Muscle of leg (tissue), 11 donors: ENCODE data around the gene MBOAT2. TPM values are rescaled to one million over a fixed set of nuclear protein-coding genes. Genes with fewer than 3 reads are reported as not detected.

Experiments
- DNase-seq: peaks from one replicate; pipeline ENCODE4 v3.0.0; 2013
- H3K27ac ChIP-seq: one replicate; pipeline ENCODE4 v1.5.1; 2013; ENCODE audit warnings: mild to moderate bottlenecking, low read length, control low read depth
- H3K27me3 ChIP-seq: one replicate; pipeline ENCODE4 v1.6.1; 2013; ENCODE audit warnings: low read length; ENCODE audit not compliant: control insufficient read depth, insufficient read depth
- H3K36me3 ChIP-seq: one replicate; pipeline ENCODE4 v1.6.1; 2013; ENCODE audit warnings: low read length; ENCODE audit not compliant: control insufficient read depth, insufficient read depth
- H3K4me1 ChIP-seq: one replicate; pipeline ENCODE4 v1.6.1; 2013; ENCODE audit warnings: low read length; ENCODE audit not compliant: control insufficient read depth, insufficient read depth
- H3K4me3 ChIP-seq: one replicate; pipeline ENCODE4 v1.5.1; 2013; ENCODE audit warnings: low read length, control low read depth
- H3K9me3 ChIP-seq: replicated peaks from 2 replicates; pipeline ENCODE4 v1.6.1; 2013; ENCODE audit warnings: low read depth, low read length; ENCODE audit not compliant: control insufficient read depth
- WGBS: methylation state at CpG from one replicate; pipeline ENCODE4 v1.1.5; 2013; ENCODE audit warnings: missing lambda C conversion rate; ENCODE audit not compliant: insufficient coverage; 5-methylcytosine and 5-hydroxymethylcytosine counted together
- polyA plus RNA-seq, 8 donors: library from polyadenylated mRNA; unstranded; fragments of 120-200 nt; gene quantifications; one replicate each; pipeline versions ENCODE4 v1.2.1 to v1.2.3, GENCODE V29; 2013; ENCODE audit warnings: inconsistent platforms in 1 of 8, low replicate concordance in 1 of 8; ENCODE audit not compliant: insufficient read length in 8 of 8, insufficient read depth in 1 of 8
- total RNA-seq: library from RNA; stranded (reverse); fragments of 120-200 nt; gene quantifications from one replicate; pipeline ENCODE4 v1.2.4, GENCODE V29; 2013

Gene MBOAT2
- total and polyA plus RNA-seq, 9 donors, result 44.1 to 85.5 (median 59.5) TPM

GRCh38 chr2:8841932-8842331 lies 161.6 kb downstream of the MBOAT2 start:
- peaks cover 3% of the 10 kb centered on the region for H3K4me1 ChIP-seq
- no peaks in the 10 kb centered on the region for H3K27me3 ChIP-seq
- H3K4me3 ChIP-seq, result no peak overlapping the region
- DNase-seq, result no peak
- 89% methylated on average over 4 of the region's 4 CpGs for WGBS
- H3K27ac ChIP-seq, result no peak overlapping the region
- no peaks in the 10 kb centered on the region for H3K36me3 ChIP-seq
- H3K9me3 ChIP-seq, result no peaks in the 10 kb centered on the region

DNA sequence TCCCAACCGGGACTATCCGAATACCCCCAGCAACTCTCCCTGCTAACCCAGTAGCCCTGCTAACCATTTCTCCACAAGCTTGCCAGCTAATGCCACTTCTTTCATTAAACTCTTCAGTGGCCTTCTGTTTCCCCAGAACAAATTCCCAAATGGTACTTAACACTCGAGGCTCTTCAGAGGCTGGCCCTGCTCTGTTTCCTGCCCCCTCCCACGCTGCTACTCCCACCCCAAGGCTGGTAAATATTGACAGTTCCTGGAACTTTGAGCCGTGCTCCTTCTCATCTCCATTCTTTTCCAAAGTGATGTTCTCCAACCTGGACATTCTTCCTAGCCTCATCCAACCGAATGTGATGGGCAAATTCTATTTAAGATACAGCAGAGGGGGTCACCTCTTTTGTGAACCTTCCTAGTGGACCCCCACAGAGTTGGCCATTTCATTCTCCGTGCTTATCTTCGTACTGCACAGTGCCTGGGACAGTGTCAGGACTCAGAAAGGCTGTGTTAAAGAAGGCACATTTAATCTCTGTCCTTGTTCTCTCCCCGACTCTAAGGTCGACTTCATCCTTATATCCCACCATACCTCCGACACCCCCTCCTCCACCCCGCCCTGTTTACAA lies 162.9 kb downstream of the MBOAT2 start:
- 60% methylated on average over 7 of the region's 12 CpGs for WGBS
- Histone ChIP-seq H3K4me3 (no peak overlapping the region), H3K4me1 (peaks cover 9% of the 10 kb centered on the region), H3K36me3 (no peaks in the 10 kb centered on the region), H3K9me3 (no peaks in the 10 kb centered on the region), H3K27me3 (no peaks in the 10 kb centered on the region), H3K27ac (no peak overlapping the region)
- DNase-seq, result no peak

GRCh38 chr2:8839189-8839965 lies 164.1 kb downstream of the MBOAT2 start:
- Histone ChIP-seq H3K9me3 (no peaks in the 10 kb centered on the region), H3K27ac (no peak overlapping the region), H3K36me3 (no peaks in the 10 kb centered on the region), H3K4me1 (peaks cover 14% of the 10 kb centered on the region), H3K27me3 (no peaks in the 10 kb centered on the region), H3K4me3 (no peak overlapping the region)
- no peak for DNase-seq
- WGBS, result 89% methylated on average over 2 of the region's 5 CpGs

GRCh38 chr2:8837795-8838140 lies 165.7 kb downstream of the MBOAT2 start:
- H3K4me3 ChIP-seq, result peak overlapping the region; percentile 14
- H3K27me3 ChIP-seq, result no peaks in the 10 kb centered on the region
- 83% methylated on average over 11 of the region's 11 CpGs for WGBS
- DNase-seq, result no peak
- peaks cover 14% of the 10 kb centered on the region for H3K4me1 ChIP-seq
- H3K27ac ChIP-seq, result no peak overlapping the region
- H3K36me3 ChIP-seq, result no peaks in the 10 kb centered on the region
- no peaks in the 10 kb centered on the region for H3K9me3 ChIP-seq

- no peaks in the 10 kb centered on the region for H3K27me3 ChIP-seq
- peak; percentile 92 for DNase-seq
- H3K27ac ChIP-seq, result peak within 1 kb of the TSS; percentile 84
- H3K4me3 ChIP-seq, result peak within 1 kb of the TSS; percentile 89
- H3K4me1 ChIP-seq, result peaks cover 14% of the 10 kb centered on the region
- no peaks in the 10 kb centered on the region for H3K9me3 ChIP-seq
- H3K36me3 ChIP-seq, result no peaks in the 10 kb centered on the region
- 0% methylated on average over 32 of the region's 67 CpGs for WGBS
Observed at GRCh38 chr2:8836971-8837794, 166.3 kb downstream of the MBOAT2 start, which contains the start of gene KIDINS220. TSS of gene KIDINS220 (minus strand) at chr2:8837613. CDS start at chr2:8827093, 10,520 bp downstream.

- Histone ChIP-seq H3K36me3 (no peaks in the 10 kb centered on the region), H3K9me3 (no peaks in the 10 kb centered on the region), H3K27me3 (no peaks in the 10 kb centered on the region), H3K4me1 (peaks cover 14% of the 10 kb centered on the region), H3K27ac (no peak overlapping the region), H3K4me3 (no peak overlapping the region)
- no peak for DNase-seq
Observed at GRCh38 chr2:8835279-8835678, 168.2 kb downstream of the MBOAT2 start.

DNA sequence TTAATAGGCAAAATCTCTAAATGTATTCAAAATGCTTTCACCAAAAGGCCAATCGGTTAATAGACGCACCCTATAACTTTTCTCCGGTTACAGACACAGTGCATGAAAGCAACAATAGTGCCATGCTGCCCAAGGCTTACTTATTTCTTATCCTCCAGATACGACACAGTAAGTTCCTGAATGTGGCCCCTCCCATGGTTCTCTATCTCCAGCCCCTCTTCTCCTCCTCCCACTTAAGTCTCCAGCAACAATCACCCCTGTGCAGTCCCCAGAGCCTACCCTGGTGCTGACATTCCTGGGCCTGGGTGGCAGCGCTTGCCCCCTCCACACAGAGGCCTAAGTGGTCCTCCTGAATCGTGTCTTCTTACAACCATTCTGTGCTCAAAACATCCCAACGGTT lies 169.6 kb downstream of the MBOAT2 start:
- H3K36me3 ChIP-seq, result peaks cover 1% of the 10 kb centered on the region
- H3K9me3 ChIP-seq, result no peaks in the 10 kb centered on the region
- no peak overlapping the region for H3K27ac ChIP-seq
- 88% methylated on average over 7 of the region's 7 CpGs for WGBS
- no peaks in the 10 kb centered on the region for H3K27me3 ChIP-seq
- no peak for DNase-seq
- peaks cover 14% of the 10 kb centered on the region for H3K4me1 ChIP-seq
- no peak overlapping the region for H3K4me3 ChIP-seq

DNA sequence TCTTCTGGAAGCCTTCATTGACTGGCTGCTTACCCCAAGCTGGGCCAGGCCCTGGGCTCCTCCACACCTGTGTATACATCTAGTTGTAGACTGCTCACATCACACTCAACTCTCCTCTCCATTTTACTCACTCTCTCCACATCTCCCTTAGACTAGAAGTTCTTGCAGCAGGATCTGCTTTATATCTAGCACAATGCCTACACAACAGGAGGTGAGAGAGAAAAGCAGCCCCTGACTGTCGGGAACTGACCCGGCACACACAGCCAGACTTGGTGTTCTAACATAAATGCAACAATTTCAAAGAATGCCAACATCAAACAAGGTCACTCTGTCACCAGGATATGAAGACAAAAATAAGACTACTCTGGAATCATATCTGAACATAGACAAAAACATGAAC lies 172.0 kb downstream of the MBOAT2 start:
- Histone ChIP-seq H3K9me3 (no peaks in the 10 kb centered on the region), H3K4me3 (no peak overlapping the region), H3K27me3 (no peaks in the 10 kb centered on the region), H3K27ac (no peak overlapping the region), H3K4me1 (peaks cover 11% of the 10 kb centered on the region), H3K36me3 (peaks cover 7% of the 10 kb centered on the region)
- no peak for DNase-seq
- no CpG with 5 or more reads among the region's 2 CpGs for WGBS

- Histone ChIP-seq H3K27ac (no peak overlapping the region), H3K4me1 (no peaks in the 10 kb centered on the region), H3K36me3 (peaks cover 17% of the 10 kb centered on the region), H3K9me3 (no peaks in the 10 kb centered on the region), H3K4me3 (no peak overlapping the region), H3K27me3 (no peaks in the 10 kb centered on the region)
- no peak for DNase-seq
- 92% methylated on average over 2 of the region's 2 CpGs for WGBS
Observed at GRCh38 chr2:8827729-8828128, 175.8 kb downstream of the MBOAT2 start.

DNA sequence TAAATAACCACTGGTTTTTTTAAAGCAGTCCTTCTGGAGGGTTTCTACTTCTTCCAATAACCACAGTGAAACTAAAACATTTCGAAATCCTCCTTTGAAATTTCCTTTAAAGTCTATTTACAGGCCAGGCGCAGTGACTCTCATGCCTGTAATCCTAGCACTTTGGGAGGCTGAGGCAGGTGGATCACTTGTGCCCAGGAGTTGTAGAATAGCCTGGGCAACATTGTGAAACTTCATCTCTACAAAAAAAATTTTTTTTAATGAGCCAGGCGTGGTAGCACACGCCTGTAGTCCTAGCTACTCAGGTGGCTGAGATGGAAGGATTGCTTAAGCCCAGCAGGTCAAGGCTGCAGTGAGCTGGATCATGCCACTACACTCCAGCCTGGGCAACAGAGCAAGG lies 181.3 kb downstream of the MBOAT2 start:
- no peaks in the 10 kb centered on the region for H3K9me3 ChIP-seq
- peaks cover 3% of the 10 kb centered on the region for H3K4me1 ChIP-seq
- DNase-seq, result no peak
- no peaks in the 10 kb centered on the region for H3K27me3 ChIP-seq
- H3K4me3 ChIP-seq, result no peak overlapping the region
- no peak overlapping the region for H3K27ac ChIP-seq
- no CpG with 5 or more reads among the region's 4 CpGs for WGBS
- H3K36me3 ChIP-seq, result peaks cover 13% of the 10 kb centered on the region
